Fibroblast of lung (primary cell): ENCODE data around the gene DAD1. TPM values are rescaled to one million over a fixed set of nuclear protein-coding genes. Genes with fewer than 3 reads are reported as not detected.

Experiments
- DNase-seq, 2 donors: peaks; one replicate each; pipeline versions ENCODE4 v3.0.0 to v3.0.0-alpha.2; 2010; ENCODE audit warnings: low read depth in 2 of 2
- H2AFZ ChIP-seq: 2 replicates; pipeline ENCODE4 v1.5.1; 2012; ENCODE audit warnings: low read length, control low read depth, inconsistent platforms
- H3K27ac ChIP-seq: 2 replicates; pipeline ENCODE4 v1.5.1; 2011; ENCODE audit warnings: low read length, control low read depth; ENCODE audit not compliant: insufficient read depth
- H3K27me3 ChIP-seq: 2 replicates; pipeline ENCODE4 v1.5.1; 2011; ENCODE audit warnings: mild to moderate bottlenecking, low read length; ENCODE audit not compliant: control insufficient read depth, insufficient read depth
- H3K36me3 ChIP-seq: 2 replicates; pipeline ENCODE4 v1.5.1; 2011; ENCODE audit warnings: low read length; ENCODE audit not compliant: control insufficient read depth, insufficient read depth
- H3K4me1 ChIP-seq: 2 replicates; pipeline ENCODE4 v1.5.1; 2011; ENCODE audit warnings: low read length; ENCODE audit not compliant: control insufficient read depth, insufficient read depth; ENCODE audit errors: extremely low read depth
- H3K4me2 ChIP-seq: 2 replicates; pipeline ENCODE4 v1.5.1; 2011; ENCODE audit warnings: low read length, control low read depth; ENCODE audit not compliant: insufficient read depth; ENCODE audit errors: extremely low read depth
- H3K4me3 ChIP-seq, 4 experiments: fragments of 200-600 bp in 1 of 4; sonication (generic) in 1 of 4; replicated peaks in 1 of 4; 2 replicates each; pipeline ENCODE4 v1.5.1; 2011 to 2016; ENCODE audit warnings: low read length in 4 of 4, low read depth in 3 of 4, mild to moderate bottlenecking in 3 of 4, control low read depth in 2 of 4, inconsistent platforms in 1 of 4, mixed read lengths in 1 of 4; ENCODE audit not compliant: insufficient read depth in 1 of 4; ENCODE audit errors: control extremely low read depth in 1 of 4
- H3K79me2 ChIP-seq: 2 replicates; pipeline ENCODE4 v1.5.1; 2012; ENCODE audit warnings: mild to moderate bottlenecking, low read length, inconsistent platforms; ENCODE audit not compliant: control insufficient read depth, insufficient read depth
- H3K9ac ChIP-seq: 2 replicates; pipeline ENCODE4 v1.5.1; 2011; ENCODE audit warnings: mild to moderate bottlenecking, low read length, control low read depth; ENCODE audit not compliant: insufficient read depth
- H3K9me3 ChIP-seq: 2 replicates; pipeline ENCODE4 v1.5.1; 2012; ENCODE audit warnings: low read depth, low read length; ENCODE audit not compliant: control insufficient read depth, insufficient read depth
- H4K20me1 ChIP-seq: 2 replicates; pipeline ENCODE4 v1.5.1; 2011; ENCODE audit warnings: low read length; ENCODE audit not compliant: control insufficient read depth, insufficient read depth; ENCODE audit errors: extremely low read depth
- CTCF ChIP-seq, 2 donors: IDR thresholded peaks in 1 of 2; conservative IDR thresholded peaks in 1 of 2; 1 replicate in 1 of 2; 2 replicates in 1 of 2; pipeline ENCODE4 v1.5.1; 2011 to 2012; ENCODE audit warnings: low read length in 2 of 2, control low read depth in 1 of 2, inconsistent platforms in 1 of 2, low read depth in 1 of 2, mild to moderate bottlenecking in 1 of 2
- EZH2 ChIP-seq: IDR thresholded peaks from 2 replicates; pipeline ENCODE4 v1.5.1; 2012; ENCODE audit warnings: low read length, control low read depth, mild to moderate bottlenecking; ENCODE audit errors: missing control alignments
- polyA plus RNA-seq, 2 donors: library from polyadenylated mRNA; depleted of rRNA in 1 of 2; stranded (reverse) in 1 of 2; unstranded in 1 of 2; fragments of >200 nt; gene quantifications; 2 replicates each; pipeline ENCODE4 v1.2.1, GENCODE V29; 2011 to 2012; ENCODE audit warnings: missing spikeins in 1 of 2
- total RNA-seq: library from RNA; depleted of rRNA; stranded (reverse); fragments of >200 nt; gene quantifications from 2 replicates; pipeline ENCODE4 v1.2.1, GENCODE V29; 2014

Gene DAD1
- total and polyA plus RNA-seq, 2 donors (not counting 1 experiment from before 2014, with no cell fraction given) = 249 to 623 TPM

- Histone ChIP-seq H2AFZ (no peak overlapping the region), H3K9me3 (no peaks in the 10 kb centered on the region), H3K79me2 (no peaks in the 10 kb centered on the region), H3K27ac (no peak overlapping the region), H3K4me2 (no peak overlapping the region), H3K4me3 (no peak overlapping the region), H3K4me1 (no peaks in the 10 kb centered on the region), H4K20me1 (no peaks in the 10 kb centered on the region), H3K27me3 (no peaks in the 10 kb centered on the region), H3K36me3 (peaks cover 2% of the 10 kb centered on the region), H3K9ac (no peak overlapping the region)
- TF ChIP-seq EZH2 (no peak), CTCF (conservative IDR thresholded peaks at IDR 0.05 in 1 of 2, IDR thresholded peaks at IDR 0.05 in 1 of 2; ENCODE audit: low read depth in 1 of 2, low read length in 2 of 2) (no peak)
- no peak for DNase-seq
Measured at GRCh38 chr14:22561661-22562579, 27.1 kb downstream of the DAD1 start.

GRCh38 chr14:22561366-22561660, 27.7 kb downstream of the DAD1 start:
- H3K27me3 ChIP-seq = no peaks in the 10 kb centered on the region
- H3K4me2 ChIP-seq = no peak overlapping the region
- H3K36me3 ChIP-seq = peaks cover 2% of the 10 kb centered on the region
- TF ChIP-seq EZH2 (no peak), CTCF (conservative IDR thresholded peaks at IDR 0.05 in 1 of 2, IDR thresholded peaks at IDR 0.05 in 1 of 2; ENCODE audit: low read depth in 1 of 2, low read length in 2 of 2) (no peak)
- H3K4me1 ChIP-seq = peaks cover 4% of the 10 kb centered on the region
- H3K79me2 ChIP-seq = no peaks in the 10 kb centered on the region
- no peak overlapping the region for H3K27ac ChIP-seq
- H3K9ac ChIP-seq = no peak overlapping the region
- H2AFZ ChIP-seq = no peak overlapping the region
- H3K4me3 ChIP-seq = no peak overlapping the region
- no peak for DNase-seq
- H4K20me1 ChIP-seq = no peaks in the 10 kb centered on the region
- H3K9me3 ChIP-seq = no peaks in the 10 kb centered on the region

- Histone ChIP-seq H3K79me2 (no peaks in the 10 kb centered on the region), H3K27ac (no peak overlapping the region), H3K4me3 (no peak overlapping the region)
Measured at GRCh38 chr14:22560662-22561365, 28.2 kb downstream of the DAD1 start.

More at GRCh38 chr14:22560662-22561365, 28.2 kb downstream of the DAD1 start:
- H2AFZ ChIP-seq = no peak overlapping the region
- no peak for DNase-seq
- H3K9ac ChIP-seq = no peak overlapping the region
- H3K9me3 ChIP-seq = no peaks in the 10 kb centered on the region
- H3K4me1 ChIP-seq = peaks cover 6% of the 10 kb centered on the region
- H3K4me2 ChIP-seq = no peak overlapping the region
- TF ChIP-seq EZH2 (no peak), CTCF (conservative IDR thresholded peaks at IDR 0.05 in 1 of 2, IDR thresholded peaks at IDR 0.05 in 1 of 2; ENCODE audit: low read depth in 1 of 2, low read length in 2 of 2) (no peak)
- H4K20me1 ChIP-seq = no peaks in the 10 kb centered on the region
- no peaks in the 10 kb centered on the region for H3K27me3 ChIP-seq
- H3K36me3 ChIP-seq = peaks cover 2% of the 10 kb centered on the region
